DMS79 treated with DMSO at 0.1 percent for 48 hours (cell line): ENCODE results near the gene CA5A.
"Not testable (repeated sequence)": the region's sequence is repeated elsewhere in the genome, so short reads cannot be mapped to it uniquely, and the experiment has no call there.

Source experiments
- DNase-seq: peaks from one replicate; lab custom pipeline; 2025; lab: John Stamatoyannopoulos, UW

CA5A gene

DNA sequence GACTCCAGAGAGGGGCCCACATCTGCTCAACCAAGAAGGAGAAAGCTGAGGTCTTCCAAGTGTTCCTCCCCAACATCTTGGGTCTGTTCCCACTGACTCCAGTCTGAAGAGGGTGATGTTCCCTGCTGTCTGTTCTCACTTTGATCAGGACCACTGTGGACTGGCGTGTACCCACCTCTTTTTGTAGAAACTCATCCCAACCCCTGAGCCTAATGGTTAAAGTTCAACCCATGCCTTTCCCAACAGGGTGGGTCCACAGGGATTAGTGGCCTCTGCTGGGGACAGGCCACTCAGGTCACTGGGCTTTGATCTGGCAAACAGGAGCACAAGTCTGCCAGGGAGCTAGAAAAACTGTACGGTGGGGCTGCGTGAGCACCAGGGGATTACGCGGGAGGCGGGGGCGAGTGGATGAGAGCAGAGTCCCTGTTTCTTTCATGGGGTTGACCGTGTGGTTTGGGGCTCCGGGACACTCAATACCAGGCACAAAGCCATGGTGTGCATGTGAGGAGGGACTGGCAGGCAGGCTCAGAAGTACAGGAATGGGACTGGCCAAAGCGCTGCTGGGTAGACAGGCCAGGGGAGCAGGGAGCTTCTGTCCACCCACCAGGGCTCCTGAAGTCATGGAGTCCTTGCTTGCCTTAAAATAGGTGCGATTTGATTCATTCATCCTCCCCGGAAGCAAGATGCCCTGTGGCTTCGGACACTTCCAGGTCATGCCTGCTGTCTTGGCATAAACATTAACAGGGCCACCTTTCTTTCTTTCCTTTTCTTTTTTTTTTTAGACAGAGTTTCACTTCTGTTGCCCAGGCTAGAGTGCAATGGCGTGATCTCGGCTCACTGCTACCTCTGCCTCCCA lies at the start of gene CA5A:
Gene CA5A, minus strand, starts transcription at position 155 of the 856 bp plus-strand sequence. Its CDS starts 79 bp downstream, at position 76.
- no peak for DNase-seq

DNA sequence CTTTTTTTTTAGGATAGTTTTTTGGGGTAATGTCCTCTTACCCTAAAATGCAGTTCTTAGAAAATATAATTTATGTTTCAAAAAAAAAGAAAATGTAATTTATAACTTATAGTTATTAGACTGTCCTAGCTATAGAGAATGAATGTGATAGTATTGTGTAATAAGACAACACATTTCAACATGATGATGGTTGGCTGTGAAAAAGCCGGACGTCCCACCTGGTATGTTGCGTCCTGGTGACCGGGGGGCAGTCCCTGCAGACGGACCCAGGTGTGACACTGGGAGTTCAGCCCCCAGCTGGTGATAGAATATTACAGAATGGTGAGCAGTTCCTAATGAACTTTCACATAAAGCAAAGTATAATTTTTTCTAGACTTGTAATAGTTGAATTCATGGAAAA lies 49.2 kb upstream of the CA5A start:
- not testable (repeated sequence) for DNase-seq

DNA sequence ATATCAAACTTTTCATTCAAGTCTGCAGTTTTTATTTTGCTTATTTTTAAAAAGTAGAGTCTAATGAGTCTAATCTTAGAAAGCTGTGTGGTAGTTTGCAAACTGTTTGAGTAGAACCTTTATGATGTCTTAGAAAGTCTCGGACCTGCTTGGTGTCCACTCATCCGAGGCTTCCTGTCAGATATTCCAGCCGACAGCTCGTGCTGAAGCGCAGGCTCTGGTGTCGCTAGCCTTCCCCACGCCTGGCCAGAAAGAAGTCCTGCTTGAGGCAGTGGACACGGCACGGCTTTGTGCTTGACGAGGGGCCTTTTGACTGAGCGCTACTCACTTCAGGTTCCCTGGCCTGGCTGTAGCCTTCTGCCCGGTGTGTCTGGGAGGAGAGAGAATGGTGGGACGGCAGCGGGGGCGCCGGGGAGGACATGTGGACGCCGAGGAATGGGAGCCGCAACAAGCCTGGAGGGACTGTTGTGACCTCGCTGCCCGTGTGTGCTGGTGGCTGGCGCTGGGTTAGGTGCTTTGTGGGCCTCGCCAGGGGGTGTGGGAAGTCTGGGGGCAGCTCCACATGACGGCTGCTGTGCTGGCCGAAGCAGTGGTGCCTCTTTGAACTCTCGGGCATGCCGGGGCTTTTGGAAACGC lies 48.4 kb upstream of the CA5A start:
- DNase-seq: no peak

DNA sequence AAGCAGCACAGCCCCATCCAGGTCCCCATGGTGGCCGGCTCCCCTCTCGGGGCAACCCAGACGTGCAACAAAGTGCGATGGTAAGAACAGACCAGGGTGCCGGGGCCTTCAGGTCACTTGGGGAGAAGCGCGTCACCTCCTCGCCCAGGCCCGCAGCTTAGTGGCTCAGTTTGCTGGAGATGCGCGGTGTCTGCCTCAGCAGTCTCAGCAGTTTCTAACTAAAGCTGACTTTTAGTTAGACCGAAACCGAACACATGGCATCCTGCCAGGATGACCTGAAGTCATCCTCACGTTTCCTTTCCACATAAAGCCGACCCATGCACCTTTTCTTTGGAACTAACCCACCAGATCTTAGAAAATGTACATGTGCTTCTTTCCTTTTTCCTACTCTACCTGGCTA lies 47.9 kb upstream of the CA5A start:
- DNase-seq: not testable (repeated sequence)

DNA sequence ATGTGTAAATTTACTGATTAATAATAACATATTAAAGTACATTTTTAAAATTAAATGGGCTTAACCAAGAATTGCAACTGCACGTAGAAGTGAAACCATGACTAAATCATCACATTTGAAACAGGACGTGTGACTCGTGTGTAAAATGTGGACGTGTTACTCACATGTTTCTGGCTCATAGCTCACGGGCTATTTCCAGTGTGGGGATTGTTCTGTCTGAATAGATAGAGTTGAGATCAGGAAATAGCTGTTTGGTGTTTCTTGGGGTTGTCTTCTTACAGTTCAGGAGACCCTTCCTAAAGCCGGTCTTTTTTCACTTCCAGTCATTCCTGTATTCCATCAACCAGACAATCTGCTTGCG lies 47.4 kb upstream of the CA5A start:
- DNase-seq: not testable (repeated sequence)

DNA sequence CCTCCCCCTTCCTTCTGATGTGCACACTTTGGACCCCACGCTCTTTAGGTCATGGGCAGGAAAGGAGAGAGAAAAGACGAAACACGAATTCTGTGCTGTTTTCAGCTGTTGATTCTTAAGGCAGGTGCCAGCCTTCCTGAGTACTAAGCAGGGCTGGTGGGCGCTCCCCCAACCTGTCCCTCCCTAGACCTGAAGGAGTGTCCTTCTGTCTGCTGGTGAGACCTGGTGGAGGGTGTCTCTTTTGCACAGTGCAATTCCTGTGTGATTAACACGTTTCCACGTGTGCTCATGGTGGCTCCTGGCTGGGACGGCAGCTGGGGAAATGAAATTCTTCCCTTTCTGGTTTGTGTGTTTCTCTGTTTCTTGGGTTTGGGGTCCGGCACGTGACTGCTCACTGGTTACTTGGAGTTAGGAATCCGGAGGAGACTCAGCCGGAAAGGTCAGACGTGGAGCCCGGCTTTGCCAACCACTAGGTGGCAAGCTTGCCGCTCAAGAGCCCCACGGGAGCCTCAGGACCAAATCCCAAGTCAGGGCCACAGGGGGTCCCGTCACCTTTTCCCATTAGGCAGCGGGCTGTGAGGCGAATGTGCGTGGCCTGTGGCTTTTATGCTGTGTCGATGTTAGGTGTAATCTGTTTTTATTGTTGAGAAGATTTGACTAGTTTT lies 46.9 kb upstream of the CA5A start:
- not testable (repeated sequence) for DNase-seq

DNA sequence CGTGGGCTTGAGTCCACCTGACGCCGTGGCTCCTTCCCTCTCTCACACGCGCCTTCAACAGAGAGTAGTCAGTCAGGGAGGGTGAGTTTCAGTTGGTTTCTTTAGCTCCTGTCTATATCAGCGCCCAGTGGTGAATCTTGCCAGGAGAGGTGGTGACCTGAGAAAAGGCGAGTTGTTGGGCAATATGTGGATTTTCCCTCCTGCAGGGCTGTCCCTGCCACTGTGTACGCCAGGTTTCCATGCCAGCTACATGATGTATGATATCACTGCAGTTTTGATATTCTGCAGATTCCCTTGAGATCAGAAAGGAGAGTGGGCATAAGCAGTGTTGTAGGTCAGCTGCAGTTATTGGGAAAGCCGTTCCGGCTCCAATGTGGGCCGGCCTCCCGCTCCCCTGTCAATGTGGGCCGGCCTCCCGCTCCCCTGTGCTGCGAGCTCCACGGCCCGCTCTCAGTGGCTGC lies 46.3 kb upstream of the CA5A start:
- no peak for DNase-seq

DNA sequence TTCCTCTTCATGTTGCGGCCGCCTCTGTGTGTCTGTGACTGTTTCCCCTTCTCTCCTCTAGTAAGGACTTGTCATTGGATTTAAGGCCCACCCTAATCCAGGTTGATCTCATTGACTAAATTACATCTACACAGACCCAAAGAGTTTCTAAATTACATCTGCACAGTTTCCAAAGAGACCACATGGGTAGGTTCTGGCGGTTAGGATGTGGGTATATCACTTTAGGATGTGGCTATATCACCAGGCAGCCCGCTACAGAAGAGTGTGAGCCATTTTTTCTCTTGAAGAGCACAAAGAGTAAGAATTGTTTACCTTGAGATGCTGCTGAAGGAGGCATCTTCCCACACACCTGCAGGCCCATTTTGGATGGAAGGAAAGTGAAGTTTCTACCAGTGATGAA lies 45.0 kb upstream of the CA5A start:
- DNase-seq: not testable (repeated sequence)

DNA sequence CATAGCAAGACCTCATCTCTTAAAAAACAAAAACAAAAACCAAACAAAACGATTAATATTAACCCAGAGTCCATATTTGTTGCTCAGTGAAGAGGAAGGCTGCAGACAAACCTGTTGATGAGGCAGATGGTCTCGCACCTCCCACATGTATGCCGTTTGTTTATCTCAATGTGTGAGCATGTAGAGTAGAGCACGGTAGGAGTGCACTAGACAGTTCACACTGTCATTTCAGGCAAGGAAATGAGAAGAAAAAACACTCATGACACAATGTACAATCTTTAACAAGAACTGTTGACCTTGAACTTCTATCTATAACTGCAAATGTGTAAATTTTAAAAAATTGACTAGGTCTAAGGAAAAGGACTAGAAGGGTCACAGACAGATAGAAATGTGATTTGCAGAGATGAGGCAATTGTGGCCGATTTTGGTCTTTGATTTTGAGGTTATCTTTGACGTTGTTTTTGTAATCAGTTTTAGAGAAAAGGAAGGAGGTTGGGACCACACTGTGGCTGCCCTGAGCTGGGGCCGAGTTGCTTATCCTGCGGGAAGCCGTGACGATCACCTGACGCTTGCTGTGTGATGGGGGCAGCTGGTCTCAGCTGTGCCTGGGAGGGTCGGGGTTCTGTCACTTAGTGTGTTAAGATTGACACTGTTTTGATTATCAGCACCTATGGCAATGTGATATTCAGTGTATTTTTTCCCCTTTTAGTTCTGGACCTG lies 43.7 kb upstream of the CA5A start:
- DNase-seq: not testable (repeated sequence)

DNA sequence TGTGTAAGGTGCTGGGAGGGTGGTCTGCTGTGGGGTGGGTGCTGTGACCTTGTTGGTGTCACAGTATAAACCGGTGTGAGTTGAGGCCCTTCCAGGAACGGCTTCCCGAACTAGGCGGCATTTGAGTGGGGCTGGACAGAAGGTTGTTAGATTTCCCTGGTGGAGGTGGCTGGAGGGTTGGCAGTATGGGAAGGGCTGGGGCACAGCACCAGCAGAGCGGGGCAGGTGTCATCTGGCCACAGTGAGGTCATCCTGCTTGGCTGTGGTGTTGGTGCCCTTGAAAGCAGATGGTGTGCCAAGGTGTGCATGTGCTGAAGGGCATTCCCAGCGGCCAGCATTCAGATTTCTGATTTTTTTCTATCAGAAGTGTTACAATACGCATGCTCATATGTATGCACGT lies 43.0 kb upstream of the CA5A start:
- no peak for DNase-seq

DNA sequence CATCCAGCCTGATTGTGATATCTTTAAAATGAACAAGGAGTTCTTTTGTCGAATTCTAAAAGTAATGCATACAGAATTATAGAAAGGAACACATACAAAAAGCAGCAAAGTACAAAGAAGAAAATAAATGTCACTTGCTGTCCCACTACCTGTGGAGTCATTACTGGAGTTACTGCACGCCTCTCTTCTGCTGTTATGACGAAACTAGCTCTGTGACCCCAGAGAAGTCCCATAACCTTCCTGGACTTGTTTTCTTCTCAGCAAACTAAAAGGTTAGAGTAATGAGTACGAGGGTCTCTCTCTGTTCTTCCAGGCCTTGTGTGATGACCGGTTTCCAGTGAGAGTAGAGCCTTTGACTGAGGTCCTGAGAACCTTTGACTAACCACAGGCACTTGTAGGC lies 41.8 kb upstream of the CA5A start:
- DNase-seq: no peak

DNA sequence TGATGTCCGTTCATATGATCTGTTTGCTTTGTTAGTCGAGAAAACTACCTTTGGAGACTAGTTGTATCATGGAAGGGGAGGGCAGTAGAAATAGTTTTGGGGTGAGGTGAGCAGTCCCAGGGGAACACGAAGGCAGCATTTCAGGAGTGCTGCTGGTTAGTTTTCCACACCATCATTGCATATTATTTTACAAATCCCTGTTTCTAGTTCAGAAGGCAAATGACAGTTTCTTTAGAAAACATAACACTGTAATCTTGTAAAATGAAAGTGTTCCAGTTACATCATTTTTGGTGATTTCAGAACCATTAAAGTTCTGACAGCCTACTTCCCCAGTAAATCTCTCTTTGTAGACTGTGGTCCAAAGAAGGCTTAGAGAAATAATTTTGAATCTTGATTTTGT lies 40.3 kb upstream of the CA5A start:
- DNase-seq: no peak

DNA sequence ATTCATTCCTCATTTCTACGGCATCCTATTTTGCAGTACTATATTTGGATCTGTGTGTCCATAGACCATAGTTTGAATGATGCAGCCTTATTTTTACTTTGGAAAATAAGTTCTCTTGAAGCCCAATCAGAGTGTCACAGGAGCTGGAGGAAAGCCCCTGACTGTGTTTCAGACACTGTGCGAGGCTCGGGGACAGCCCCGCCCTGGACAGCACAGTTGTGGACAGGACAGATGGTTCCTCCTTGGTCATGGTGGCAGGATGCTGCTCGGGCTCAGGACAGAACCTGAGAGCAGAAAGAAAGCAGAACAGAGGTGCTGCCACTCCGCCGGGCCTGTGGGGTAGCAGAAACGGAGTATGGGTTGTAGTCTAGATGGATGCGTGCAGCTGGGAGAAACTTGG lies 37.8 kb upstream of the CA5A start:
- DNase-seq: no peak

DNA sequence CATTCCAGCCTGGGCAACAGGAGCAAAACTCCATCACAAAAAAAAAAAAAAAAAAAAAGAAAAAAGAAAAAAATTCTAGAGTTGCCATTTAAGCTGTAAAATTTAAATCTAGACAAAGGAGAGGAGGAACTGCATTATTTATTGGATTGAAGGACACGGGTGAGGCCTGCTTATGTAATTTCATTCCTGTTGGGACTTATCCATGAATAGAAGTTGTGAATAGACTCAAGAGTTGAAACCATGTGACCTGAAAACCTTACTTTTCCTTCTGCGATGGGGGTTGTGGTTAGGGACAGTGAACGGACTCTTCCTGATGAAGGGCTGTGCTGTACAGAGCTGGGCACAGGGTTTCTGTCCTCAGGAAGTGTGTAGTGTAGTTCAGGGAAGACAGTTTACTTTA lies 37.4 kb upstream of the CA5A start:
- no peak for DNase-seq

DNA sequence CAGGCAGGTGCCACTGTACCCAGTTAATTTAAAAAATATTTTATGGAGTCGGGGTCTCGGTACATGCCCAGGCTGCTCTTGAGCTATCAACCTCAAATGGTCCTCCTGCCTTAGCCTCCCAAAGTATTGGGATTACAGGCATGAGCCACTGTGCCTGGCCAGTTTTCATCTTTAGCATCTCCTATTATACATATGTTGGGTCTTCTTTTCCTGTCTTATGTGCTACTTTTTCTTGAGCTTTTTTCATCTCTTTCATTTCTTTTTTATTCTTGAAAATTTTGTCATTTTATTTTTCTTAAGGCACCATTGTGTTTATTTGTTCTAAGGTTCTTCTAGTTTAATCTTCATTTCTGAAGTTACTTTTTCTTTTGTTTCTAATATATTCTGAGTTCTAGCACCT lies 35.6 kb upstream of the CA5A start:
- DNase-seq: no peak

DNA sequence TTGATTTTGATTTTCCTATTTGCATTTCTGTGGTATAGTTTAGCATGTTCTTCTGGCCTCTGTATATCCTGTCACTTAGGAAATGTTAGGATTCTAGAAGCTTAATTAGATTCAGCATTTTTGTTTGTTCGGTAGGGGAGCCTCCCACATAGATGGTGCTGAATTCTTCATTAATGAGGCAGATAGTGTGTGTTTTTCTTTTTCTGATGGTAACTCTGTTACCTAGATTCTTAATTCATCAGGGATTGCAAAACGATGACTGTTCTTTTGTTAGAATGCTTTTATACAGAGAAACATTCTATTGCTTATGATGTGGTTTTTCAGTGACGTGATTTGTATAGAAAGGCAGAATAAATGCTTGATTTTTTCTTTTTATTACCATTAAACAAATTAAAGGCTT lies 33.9 kb upstream of the CA5A start:
- no peak for DNase-seq

DNA sequence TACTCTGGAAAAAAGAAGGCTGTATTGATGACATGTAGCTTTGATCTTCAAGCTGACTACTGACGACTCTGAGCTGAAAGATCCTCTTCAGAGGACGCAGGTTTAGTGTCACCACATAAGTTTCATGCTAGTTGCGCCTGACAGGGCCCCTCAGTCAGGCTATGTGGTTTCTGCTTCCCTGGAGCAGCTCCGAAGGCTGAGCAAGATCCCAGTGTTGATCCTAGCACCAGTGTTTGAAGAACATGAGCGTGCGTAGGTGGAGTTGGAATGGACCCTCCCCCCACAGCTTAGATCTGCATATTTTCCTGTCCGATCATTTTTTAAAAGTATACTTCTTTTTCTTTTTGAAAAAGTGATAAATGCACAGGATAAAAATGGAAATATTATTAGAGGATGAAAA lies 32.2 kb upstream of the CA5A start:
- no peak for DNase-seq

DNA sequence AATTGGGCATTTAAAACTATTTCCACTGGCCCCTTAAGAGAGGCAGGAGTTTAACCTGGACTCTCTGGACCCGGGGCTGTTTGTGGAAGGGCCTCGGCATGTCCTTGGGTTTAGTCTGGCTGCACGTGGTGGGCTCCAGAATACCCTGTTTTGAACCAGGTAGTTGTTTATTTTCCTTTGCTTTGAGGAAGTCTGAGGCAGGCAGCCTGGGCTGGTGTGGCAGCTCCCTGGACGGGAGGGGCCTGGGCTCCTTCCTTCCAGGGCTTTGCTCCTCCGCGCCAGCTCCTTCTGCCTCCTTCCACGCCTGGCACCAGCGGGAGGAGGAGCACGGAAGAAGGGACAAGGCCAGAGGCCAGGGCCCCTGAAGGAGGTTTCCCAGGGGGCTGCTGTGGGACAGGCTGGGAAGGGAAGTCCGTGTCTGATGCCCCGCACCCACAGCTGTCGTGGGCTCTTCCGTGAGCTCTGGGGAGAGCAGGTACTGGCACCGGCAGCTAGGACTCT lies 30.4 kb upstream of the CA5A start:
- DNase-seq: no peak

DNA sequence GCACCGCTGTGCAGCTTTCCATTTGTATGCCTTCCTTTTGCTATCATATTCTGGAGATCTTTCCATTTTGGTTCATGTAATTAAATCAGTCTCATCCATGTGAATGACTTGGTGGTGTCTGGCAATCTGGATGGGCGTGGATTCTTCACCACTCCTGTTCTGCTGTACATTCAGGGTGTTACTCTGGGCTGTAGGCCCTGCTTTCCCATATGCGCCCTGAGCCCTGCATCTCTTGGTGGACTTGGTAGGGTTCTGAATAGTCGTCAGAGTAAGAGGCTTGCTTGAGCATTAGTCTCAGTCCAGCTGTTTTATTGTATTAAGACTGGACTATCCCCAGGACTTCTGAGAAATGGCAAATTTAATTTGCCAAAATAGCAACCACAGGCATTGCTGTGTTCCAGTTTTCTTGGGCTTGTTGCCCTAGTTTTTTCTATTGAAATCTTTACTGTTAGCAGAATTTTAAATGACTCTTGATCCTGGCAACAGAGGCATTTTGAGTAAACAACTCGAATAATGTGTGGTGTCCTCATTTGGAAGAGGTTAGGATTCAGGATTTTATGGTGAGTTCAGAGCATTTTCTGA lies 29.8 kb upstream of the CA5A start:
- DNase-seq: no peak

DNA sequence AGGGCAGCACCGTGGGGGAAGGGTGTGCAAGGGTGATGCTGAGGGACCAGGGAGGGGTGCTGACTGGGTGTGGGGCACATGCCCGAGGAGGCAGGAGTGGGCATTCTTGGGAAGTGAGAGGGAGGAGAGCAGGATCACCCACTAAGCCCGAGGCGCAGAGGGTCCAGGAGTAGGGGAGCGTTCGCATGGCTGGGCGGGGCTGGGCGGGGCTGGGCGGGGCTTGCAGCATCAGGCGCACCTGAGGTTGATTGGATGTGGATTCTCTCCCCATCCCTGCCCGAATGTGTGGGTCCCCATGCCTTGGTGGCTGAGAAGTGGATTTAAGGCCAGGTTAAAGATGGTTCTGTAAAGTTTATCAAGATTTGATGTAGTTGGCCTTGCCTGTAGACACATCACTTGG lies 29.1 kb upstream of the CA5A start:
- no peak for DNase-seq

DNA sequence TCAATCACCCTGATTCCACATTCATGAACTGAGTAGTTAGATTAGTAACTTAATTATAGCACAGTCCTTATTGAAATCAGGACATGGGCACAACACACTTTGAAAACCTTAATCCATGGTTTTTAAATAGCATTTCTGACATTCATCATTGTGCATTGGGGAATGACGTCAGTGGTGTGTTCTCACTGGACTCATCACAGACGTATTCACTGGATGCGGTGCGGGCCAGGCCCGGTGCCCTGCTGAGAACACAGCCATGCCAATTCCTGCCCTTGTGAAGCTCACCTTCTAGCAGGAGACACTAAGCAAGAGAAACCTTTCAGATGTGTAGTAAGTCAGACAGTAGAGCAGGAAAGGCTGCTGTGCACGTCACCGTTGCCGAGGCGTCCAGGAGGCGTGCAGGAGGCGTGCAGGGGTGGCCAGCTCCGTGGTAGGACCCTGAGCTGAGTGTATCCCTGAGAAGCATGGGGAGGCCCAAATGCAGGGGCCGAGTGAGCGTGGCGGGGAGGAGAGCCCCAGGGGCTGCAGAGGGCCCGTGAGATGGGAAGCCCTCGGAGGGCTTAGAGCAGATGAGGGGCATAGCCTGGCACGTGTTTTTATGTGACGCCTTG lies 27.8 kb upstream of the CA5A start:
- no peak for DNase-seq
